CD4-positive, alpha-beta T cell treated with Interleukin-6 at 100 ng/mL for 8 hours (primary cell): ENCODE measurements around the gene ATRN.
"Not testable (repeated sequence)": the region's sequence is repeated elsewhere in the genome, so short reads cannot be mapped to it uniquely, and the experiment has no call there.

Experiments used
- DNase-seq: peaks from one replicate; pipeline ENCODE4 v3.0.0-alpha.2; 2020; ENCODE audit warnings: mixed read lengths, low spot score

The ATRN gene

DNA sequence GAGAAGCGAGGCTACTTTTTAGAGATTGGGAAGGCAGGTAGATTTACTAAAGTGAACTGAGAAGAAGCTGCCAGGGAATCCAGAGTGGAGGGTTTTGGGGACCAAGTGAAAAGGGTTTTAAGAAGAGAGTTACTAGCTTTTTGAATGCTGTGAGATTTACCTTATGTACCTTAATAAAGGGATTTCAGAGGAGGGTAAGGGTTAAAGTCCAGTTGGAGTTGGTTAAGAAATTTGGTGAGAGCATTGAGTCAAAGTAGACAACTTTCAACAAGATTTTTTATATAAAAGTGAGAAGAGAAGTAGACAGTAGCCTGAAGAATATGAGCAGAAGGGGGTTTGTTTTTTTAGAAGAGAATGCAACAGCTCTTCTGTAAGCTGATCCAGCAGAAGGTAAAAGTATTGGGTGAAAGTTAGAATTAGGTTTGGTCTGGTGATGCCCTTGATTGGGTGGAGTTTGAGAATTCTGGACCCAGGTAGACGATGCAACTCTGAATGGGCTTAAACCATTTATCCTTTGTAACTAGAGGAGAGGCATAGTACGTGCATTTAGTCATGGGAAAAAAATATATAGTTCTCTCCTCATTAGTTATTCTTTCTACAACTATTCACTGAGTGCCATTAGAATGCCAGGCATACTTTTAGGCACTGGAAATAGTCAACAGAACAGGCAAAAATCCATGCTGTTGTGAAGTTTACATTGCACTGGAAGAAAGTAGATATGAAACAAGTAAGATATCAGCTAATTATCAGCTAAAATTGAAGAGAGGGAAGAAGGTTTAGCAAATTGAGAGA lies 44.8 kb downstream of the ATRN start:
- DNase-seq: no peak

DNA sequence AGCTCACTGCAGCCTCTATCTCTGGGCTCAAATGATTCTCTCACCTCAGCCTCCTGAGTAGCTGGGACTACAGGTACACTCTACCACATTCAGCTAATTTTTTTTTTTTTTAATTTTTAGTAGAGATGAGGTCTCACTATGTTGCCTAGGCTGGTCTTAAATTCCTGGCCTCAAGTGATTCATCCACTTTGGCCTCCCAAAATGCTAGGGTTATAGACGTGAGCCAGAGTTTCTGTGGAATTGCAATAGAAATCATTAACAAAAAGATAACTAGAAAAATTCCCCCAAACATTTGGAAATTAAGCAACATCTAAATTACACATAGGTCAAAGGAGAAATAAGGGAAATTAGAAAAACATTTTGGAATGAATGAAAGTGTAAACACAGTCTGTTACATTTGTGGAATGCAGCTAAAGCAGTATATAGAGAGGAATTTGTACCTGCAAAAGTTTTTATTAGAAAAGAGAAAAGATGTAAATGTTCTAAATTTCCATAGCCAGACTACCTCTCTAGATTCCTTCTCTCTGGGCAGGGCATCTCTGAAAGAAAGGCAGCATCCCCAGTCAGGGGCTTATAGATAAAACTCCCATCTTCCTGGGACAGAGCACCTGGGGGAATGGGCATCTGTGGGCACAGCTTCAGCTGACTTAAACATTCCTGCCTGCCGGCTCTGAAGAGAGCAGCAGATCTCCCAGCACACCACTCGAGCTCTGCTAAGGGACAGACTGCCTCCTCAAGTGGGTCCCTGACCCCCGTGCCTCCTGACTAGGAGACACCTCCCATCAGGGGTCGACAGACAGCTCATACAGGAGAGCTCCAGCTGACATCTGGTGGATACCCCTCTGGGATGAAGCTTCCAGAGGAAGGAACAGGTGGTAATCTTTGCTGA lies 51.3 kb downstream of the ATRN start:
- DNase-seq: no peak

DNA sequence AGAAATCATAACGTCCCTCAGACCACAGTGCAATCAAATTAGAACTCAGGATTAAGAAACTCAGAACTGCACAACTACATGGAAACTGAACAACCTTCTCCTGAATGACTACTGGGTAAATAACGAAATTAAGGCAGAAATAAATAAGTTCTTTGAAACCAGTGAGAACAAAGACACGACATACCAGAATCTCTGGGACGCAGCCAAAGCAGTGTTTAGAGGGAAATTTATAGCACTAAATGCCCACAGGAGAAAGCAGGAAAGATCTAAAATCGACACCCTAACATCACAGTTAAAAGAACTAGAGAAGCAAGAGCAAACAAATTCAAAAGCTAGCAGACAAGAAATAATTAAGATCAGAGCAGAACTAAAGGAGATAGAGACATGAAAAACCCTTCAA lies 53.9 kb downstream of the ATRN start:
- DNase-seq: not testable (repeated sequence)

DNA sequence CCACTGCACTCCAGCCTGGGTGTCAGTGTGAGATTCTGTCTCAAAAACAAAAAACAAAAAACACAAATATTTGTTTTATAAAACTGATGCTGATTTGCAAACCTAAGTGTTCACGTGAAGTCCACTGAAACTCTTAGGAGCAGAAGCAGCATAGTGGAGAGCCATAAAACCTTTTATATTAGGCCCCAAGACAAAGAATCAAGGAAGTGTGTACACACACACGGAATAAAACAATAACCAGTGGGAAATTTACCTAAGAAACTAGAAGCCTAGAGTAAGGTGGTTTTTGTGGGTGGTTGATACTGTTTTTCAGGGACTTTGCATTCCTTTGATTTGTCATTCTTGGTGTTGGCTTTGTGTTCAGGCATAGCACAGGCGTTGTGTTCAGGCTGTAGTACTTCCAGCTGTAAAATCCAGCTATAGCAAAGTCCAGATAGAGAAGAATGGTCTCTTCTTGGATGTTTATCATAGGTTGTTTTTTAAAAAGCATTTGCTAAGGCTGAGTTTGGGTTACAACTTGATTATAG lies 61.3 kb downstream of the ATRN start:
- no peak for DNase-seq

DNA sequence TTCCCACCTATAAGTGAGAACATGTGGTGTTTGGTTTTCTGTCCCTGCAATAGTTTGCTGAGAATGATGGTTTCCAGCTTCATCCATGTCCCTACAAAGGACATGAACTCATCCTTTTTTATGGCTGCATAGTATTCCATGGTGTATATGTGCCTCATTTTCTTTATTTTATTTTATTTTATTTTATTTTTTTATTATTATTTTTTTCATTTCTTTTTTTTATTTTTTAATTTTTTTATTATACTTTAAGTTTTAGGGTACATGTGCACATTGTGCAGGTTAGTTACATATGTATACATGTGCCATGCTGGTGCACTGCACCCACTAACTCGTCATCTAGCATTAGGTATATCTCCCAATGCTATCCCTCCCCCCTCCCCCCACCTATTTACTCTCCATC lies 66.9 kb downstream of the ATRN start:
- DNase-seq: not testable (repeated sequence)

DNA sequence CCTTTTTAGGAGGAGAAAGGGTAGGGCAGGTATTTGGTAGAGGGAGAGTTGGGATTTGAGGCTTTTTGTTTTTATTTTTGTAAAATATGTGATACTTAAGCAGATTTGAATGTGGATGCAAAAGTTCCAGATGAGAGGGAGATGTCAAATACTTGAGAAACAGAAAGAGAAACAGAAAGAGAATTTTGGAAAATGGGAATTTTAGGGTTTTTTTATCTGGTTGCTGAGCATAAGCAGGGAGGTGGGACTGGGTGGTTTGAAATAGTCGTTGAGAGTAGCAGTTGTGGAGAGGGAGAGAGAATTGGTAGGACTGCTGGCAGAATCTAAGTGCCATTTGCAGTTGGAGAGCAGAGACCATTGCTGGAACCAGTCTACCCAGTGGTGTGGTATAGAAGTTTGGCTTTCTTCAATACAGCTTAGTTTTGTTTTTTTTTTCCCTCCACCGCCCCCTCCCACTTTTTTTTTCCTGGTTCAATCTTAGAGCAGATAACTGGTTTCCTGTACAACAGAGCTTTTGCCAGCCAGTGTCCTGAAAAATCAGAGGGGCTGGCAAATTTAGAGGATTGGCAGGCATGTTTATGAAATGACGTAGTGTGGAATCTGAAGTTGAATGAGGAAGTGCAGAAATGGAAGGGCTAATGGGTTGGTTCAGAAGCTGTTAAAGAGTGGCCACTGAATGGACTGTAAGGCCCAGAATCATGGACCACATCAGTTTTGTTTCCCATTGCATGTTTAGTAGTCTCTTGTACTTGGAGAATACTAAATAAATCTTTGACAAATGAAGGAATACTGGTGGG lies 68.7 kb downstream of the ATRN start:
- no peak for DNase-seq

DNA sequence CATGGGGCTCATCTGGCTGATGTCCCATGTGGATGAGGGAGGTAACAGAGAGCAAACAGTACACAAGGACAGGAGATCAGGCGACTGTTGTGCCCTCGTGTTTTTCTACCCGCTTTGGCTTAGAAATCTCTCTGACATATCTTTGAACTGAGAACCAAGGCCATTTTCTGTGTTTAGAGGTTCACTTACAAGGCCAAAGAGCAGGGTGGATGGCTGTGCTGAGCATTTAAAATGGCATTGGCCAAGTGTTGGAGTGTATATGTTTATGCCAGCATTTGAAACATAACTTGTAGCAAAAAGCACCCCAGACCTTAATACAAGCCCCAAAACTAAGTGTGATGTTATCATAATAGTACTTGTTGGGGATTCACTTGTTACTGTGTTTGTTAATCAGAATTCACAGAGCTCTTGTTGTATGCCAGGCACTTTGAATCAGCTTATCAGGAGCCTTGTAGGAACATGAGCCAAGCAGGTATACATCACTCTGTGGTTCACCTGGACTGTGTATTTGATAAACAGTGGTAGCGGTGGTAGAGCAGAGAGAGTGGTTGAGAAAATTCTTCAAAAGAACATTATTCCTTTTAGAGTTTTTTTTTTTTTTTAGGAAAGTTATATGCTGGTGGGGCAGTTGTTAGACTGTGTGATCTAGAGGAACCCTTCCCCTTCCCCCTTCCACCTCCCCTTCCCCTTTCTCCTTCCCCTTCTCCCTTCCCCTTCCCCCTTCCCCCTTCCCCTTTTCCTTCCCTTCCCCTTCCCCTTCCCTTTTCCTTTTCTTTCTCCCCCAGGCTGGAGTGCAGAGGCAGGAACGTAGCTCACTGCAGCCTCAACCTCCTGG lies 71.3 kb downstream of the ATRN start:
- DNase-seq: no peak

DNA sequence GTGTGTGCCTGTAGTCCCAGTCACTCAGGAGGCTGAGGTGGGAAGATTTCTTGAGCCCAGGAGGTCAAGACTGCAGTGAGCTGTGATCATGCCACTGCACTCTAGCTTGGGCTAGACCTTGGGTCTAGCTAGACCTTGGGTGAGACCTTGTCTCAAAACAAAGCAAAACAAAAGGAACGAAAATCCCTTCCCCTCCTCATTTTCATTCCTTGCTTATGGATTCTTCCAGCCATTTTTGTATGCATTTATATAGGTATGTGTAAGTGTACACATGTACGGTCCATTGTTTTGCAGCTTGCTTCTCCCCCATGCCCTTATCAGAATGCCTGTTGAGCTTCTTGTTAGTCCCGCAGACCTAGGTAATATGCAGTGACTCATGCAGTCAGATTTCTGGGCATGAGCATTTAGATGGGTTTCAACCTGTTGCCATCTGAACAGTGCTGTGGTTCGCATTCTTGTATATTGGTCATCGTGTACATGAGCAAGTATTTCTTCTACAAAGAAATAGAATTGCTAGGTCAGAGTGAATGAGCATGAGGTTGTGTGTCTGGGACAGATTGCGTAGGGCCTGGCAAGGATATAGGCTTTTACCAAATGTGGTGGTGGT lies 73.2 kb downstream of the ATRN start:
- no peak for DNase-seq

DNA sequence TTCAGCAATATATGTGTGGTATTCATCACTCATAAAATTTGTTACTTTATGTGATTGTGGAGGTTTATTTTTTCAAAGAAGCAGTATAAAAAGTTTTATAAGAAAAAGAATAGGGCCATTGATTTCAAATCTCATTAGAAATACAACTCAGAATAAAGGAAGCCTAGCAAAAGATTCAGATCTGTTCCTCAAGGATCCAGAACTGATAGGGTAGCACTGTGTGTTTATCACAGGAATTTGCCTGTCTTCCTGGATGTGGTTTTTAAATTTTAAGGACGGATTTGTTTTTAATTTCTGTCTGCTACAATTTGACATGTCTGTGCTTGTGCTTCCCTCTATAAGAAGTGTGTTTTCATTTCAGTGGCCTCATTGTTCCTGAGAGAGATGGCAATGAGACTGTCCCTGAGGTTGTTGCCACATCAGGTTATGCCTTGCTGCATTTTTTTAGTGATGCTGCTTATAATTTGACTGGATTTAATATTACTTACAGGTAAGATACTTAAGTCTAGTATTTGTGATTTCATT lies 74.6 kb downstream of the ATRN start:
- no peak for DNase-seq

DNA sequence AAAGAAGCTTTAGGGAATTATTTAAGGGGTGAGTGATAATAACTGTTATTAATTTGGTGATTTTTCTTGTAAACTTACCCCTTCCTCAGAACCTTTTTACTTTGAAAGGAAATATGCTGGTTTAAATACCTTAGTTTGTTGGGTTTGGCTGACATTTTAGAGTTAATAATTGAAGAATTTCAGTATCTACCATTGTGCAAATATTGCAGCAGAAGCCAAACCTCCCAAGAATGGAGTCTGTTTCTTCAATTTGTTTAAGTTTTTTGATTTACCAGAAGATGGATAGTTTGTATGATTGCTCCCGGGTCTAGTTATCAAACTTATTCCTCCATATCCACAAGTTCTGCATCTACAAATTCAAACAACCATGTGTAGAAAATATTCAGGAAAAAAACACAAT lies 77.1 kb downstream of the ATRN start:
- no peak for DNase-seq

DNA sequence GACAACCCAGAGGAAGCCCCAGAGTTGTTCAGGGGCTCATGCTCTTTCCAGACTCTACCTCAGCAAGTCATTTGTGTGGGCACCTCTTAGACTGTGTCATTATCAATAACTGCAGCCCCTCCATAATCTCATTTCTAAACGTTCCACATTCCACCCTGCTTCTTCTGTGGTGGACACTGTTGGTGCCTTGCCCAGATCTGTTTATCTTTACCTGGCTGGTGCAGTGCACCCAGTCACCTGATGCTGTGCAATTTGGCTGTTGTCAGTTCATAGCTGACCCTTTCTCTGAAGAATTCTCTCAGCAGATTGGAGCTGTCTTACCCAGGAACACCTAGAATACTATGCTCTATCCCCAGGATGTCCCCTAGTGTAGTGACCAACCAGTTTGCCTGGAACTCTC lies 80.0 kb downstream of the ATRN start:
- no peak for DNase-seq

DNA sequence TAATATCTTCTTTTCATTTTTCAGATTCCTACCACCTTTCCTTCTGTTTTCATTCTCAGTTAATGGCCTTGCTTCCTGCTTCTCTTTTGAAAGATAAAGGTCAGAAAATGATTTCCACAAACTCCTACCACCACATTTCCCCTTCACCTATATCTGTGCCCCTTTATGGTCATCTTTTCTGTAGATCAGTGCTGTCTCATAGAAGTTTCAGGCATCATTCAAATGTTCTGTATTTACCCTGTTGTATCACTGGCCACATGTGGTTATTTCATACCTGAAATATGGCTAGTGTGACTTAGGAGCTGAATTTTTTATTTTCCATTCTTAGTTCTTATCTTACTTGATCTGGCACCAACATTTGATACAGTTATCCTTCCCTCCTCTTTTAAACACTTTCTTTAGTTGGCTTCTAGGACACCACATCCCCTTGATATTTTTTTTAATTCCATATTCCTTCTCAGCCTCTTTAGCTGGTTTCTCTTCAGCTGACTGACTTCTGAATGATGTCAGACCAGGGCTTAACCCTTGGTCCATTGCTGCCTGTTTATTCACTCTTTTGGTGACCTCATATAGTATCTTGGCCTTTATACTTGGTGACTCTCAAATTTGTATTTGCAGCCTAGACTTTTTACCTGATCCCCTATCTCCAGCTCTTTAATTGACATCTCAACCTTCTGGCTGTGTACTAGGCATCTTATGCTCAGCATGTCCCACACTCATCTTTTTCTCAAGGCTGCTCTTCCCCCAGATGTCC lies 81.0 kb downstream of the ATRN start:
- DNase-seq: no peak

DNA sequence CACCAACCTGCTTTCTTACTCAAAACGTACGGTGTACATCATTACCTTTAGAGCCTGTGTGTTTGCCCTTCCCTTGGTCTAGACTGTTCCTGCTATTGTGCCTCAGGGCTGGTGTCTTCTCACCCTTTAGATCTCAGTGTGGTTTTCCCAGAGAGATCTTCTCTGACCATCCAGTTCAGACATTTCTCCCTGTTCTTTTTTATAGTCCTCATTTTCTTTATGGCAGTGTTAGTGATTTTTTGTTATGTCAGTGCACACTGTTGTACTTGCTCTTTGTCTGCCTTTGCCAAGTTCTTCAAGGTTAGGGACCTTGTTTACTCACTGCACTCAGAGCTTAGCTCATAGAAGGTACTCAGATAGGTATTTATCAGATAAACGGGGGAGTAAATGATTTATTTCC lies 82.8 kb downstream of the ATRN start:
- DNase-seq: no peak

DNA sequence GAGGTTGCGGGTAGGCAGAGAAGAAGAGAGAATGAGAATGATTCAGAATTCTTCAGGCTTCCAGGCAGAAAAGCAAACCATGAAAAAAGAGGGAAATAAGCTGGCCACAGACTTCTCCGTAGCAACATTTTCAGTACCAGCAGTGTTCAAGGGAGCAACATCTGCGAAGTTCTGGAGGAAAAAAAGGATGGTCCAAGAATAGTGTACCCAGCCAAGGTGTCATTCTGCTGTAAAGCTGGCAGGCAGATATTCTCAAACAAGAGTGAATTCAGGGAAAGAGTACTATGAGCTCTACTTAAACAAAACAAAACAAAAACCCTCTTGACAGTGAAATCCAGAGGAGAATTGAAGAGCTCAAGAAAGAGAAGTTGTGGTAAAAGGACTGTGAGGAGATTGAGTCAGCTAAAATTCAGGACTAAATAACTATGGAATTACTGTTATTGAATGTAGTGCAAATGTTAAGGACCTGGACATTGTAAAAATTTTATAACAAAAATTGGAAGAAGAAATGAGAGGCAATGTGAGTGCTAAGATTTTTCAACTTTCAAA lies 86.5 kb downstream of the ATRN start:
- DNase-seq: no peak

DNA sequence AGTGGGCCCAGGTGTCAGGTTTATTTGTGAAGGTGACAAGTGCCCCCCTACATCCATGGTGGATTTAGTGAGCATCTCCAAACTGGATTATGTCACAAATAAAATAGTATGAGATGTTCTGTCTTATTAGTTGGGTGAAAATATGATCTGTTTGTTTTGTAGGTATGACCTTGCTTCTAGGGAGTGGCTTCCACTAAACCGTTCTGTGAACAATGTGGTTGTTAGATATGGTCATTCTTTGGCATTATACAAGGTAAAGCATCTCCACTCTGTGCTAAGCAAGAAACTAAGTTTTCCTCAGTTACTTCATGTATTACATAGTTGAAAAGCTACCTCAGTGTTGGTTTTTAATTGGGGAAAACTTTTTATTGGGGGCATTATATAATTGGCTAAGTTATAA lies 88.4 kb downstream of the ATRN start:
- DNase-seq: no peak

DNA sequence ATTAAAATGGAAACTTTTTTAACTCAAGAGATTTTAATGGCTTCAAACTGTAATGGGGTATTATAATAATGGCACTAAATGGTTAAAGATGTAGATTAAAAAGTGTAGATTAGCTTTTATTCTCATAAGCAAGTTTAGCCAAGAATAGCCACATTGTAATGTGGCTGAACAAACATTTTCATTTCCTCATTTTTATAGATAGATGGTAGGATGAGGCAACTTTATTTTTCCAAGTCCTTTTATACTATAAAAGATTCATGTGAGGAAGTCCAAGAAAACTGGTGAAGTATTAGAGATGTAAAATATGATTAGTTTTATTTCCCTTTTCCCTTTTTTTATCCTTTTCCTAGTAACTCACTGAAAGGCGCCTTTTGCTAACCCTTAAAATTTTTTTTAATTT lies 88.8 kb downstream of the ATRN start:
- no peak for DNase-seq

DNA sequence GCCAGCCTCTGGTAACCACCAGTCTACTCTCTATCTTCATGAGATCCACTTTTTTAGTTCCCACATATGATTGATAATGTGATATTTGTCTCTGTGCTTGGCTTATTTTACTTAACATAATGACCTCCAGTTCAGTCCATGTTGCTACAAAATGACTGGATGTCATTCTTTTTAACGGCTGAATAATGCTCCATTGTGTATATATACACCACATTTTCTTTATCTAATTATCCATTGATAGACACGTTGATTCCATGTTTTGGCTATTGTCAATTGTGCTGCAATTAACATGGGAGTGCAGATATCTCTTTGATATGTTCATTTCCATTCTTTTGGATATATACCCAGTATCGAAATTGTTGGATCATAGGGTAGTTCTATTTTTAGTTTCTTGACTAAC lies 89.3 kb downstream of the ATRN start:
- no peak for DNase-seq

DNA sequence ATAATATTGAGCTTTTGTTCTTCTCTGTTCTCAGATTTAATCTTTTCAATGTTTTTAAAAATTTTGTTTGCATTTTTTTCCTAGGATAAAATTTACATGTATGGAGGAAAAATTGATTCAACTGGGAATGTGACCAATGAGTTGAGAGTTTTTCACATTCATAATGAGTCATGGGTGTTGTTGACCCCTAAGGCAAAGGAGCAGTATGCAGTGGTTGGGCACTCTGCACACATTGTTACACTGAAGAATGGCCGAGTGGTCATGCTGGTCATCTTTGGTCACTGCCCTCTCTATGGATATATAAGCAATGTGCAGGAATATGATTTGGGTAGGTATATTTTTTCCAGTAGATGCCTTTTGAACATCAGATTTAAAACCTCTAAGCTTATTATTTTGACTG lies 89.8 kb downstream of the ATRN start:
- DNase-seq: no peak

DNA sequence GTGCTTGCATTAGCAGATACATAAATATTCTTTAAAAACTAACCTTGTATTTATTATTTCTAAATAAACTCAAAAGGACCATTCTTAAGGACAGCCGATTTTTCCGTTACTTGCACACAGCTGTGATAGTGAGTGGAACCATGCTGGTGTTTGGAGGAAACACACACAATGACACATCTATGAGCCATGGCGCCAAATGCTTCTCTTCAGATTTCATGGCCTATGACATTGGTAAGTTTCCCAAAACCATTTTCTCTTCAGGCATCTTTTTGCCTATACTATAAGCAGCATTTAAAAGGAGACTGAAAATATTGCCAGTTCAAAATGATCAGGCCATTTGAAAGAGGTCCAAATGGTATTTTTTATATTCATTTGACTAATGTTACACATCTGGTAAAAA lies 92.3 kb downstream of the ATRN start:
- DNase-seq: no peak
